A673 (cell line): ENCODE data around the gene PER2.

ENCODE experiments used
- CTCF ChIP-seq: fragments of 300-800, 200-600 bp; sonication (generic); conservative IDR thresholded peaks from 2 replicates; pipeline ENCODE4 v1.5.1; 2017; ENCODE audit warnings: low read depth, mild to moderate bottlenecking, antibody characterized with exemption, low read length, moderate library complexity, mixed read lengths
- EZH2 ChIP-seq: fragments of 200-600 bp; sonication (generic); IDR thresholded peaks from 2 replicates; pipeline ENCODE4 v1.6.1; 2017; ENCODE audit warnings: borderline replicate concordance, low read depth, mild to moderate bottlenecking, mixed read lengths, antibody characterized with exemption, low read length; ENCODE audit not compliant: poor library complexity, severe bottlenecking

GRCh38 chr2:238242731-238243495 lies 45.5 kb downstream of the PER2 start:
- TF ChIP-seq CTCF (no peak), EZH2 (no peak)
